GM19397 (cell line): ENCODE measurements around the gene WDR31.
"Not testable (repeated sequence)": the region's sequence is repeated elsewhere in the genome, so short reads cannot be mapped to it uniquely, and the experiment has no call there.

ENCODE experiments used
- ATAC-seq: cut with Tn5 transposase; IDR thresholded peaks from one replicate; pipeline ENCODE4 v1.9.1; 2021; ENCODE audit warnings: mild to moderate bottlenecking, moderate library complexity; ENCODE audit not compliant: unreplicated experiment

WDR31 gene

GRCh38 chr9:113368982-113369854 is 29.1 kb upstream of the WDR31 start:
- ATAC-seq = no peak

GRCh38 chr9:113368348-113368981 is 28.4 kb upstream of the WDR31 start:
- no peak for ATAC-seq

DNA sequence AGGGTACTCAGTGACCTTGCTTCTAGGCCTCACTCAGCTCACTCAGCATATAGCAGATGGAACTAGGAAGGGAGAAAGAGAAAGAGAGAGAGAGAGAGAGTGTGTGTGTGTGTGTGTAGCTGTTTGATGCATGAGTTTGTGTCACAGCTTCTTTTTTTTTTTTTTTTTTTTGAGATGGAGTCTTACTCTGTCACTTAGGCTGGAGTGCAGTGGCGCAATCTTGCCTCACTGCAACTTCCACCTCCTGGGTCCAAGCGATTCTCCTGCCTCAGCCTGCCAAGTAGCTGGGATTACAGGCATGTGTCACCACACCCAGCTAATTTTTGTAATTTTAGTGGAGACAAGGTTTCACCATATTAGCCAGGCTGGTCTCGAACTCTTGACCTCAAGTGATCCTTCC is 25.6 kb upstream of the WDR31 start:
- ATAC-seq = not testable (repeated sequence)

- no peak for ATAC-seq
Observed at GRCh38 chr9:113364951-113365350, 24.9 kb upstream of the WDR31 start.

DNA sequence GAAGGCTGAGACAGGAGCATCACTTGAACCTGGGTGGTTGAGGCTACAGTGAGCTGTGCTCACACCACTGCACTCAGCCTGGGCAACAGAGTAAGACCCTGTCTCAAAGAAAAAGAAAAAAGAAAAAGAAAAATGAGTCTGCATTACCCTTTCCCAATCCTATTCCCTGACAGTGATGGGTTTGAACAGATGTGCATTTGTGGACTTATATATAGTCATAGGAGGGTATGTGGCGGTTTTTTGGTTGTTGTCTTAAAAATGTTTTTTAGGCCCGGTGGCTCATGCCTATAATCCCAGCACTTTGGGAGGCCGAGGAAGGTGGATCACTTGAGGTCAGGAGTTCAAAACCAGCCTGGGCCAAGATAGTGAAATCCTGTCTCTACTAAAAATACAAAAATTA is 23.3 kb upstream of the WDR31 start:
- no peak for ATAC-seq

GRCh38 chr9:113361304-113362018 is 21.4 kb upstream of the WDR31 start:
- no peak for ATAC-seq

DNA sequence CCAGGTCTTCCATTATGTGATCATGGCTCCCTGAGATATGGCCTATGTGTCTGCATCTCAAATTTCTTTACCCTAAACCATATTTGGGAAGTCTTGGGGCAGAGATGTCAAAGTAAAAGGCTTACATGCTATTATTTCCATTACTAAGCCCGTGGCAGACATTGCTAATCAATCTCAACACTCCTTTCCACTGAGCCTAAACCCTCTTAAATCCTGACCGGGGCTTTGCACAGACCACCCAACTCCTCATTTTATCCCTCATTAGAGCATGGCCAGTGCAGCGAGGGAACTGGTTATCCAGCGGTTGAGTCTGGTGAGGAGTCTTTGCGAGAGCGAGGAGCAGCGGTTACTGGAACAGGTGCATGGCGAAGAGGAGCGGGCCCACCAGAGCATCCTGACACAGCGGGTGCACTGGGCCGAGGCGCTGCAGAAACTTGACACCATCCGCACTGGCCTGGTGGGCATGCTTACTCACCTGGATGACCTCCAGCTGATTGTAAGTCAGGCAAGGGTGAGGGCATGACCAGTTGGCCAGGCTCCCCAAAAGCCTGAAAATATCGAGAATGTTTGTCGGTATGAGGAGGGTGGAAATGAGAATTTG is 20.3 kb upstream of the WDR31 start:
- ATAC-seq = no peak

GRCh38 chr9:113359385-113359784 is 19.3 kb upstream of the WDR31 start:
- no peak for ATAC-seq

GRCh38 chr9:113356686-113357292 is 16.7 kb upstream of the WDR31 start:
- no peak for ATAC-seq

- ATAC-seq = no peak
Observed at GRCh38 chr9:113355040-113355596, 15.0 kb upstream of the WDR31 start.

DNA sequence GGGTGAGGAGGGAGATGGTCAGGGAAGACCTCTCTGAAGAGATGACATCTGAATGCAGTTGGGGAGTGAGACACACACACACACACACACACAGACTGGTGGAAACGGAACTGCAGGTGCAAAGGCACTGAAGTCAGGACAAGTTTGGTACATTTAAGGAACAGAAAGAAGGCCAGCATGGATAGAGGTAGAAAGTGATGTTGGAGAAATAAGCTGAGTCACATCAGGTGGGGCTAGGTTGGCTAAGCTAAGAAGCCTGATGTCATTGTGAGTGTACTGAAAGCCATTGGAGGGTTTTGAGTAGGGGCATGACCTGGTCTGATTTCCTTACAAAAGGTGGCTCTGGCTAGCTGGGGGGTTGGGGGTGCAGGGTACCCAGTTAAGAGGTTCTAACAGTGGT is 12.3 kb upstream of the WDR31 start:
- ATAC-seq = no peak

DNA sequence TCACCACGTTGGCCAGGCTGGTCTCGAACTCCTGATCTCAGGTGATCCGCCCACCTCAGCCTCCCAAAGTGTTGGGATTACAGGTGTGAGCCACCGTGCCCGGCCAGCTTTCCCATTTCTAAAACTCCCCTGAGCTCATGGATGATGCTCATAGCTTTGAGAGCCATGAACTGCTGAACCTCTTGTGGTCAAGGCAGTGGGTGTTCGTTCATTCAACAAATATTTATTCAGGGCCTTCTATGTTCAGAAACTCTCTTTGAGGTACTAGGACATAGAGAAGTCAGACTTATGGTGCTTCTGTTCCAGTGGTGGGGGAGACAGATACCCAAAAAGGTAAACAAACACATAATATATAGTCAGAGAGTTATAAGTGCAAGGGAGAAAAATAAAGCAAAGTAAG is 11.9 kb upstream of the WDR31 start:
- ATAC-seq = no peak

- ATAC-seq = no peak
Observed at GRCh38 chr9:113350937-113351336, 10.9 kb upstream of the WDR31 start.

- ATAC-seq = no peak
Observed at GRCh38 chr9:113350107-113350661, 10.1 kb upstream of the WDR31 start.

GRCh38 chr9:113349445-113350094 is 9.5 kb upstream of the WDR31 start, which contains the start of gene BSPRY:
TSS of gene BSPRY (plus strand) at chr9:113349541. CDS start at chr9:113349580, 39 bp downstream.
- ATAC-seq = peak; percentile 48

- no peak for ATAC-seq
Observed at GRCh38 chr9:113349066-113349444, 9.0 kb upstream of the WDR31 start.

DNA sequence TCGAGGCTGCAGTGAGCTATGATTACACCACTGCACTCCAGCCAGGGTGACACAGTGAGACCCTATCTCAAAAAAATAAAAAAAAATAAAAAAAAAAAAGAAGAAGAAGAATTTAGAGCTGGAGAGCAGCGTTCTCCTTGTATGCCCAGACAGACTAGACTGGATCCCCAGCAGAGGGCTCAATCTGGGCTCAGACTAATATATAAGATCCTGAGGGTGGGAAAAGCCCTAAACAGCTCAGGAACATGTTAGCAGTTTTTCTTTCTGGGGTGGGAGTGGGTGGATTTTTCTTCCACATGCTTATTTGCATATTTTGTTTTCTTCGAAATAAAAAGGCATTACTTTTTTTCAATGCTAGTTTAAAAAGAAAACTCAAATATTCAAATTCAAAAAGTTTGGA is 8.4 kb upstream of the WDR31 start:
- no peak for ATAC-seq

- ATAC-seq = no peak
Observed at GRCh38 chr9:113345671-113346070, 5.6 kb upstream of the WDR31 start.

DNA sequence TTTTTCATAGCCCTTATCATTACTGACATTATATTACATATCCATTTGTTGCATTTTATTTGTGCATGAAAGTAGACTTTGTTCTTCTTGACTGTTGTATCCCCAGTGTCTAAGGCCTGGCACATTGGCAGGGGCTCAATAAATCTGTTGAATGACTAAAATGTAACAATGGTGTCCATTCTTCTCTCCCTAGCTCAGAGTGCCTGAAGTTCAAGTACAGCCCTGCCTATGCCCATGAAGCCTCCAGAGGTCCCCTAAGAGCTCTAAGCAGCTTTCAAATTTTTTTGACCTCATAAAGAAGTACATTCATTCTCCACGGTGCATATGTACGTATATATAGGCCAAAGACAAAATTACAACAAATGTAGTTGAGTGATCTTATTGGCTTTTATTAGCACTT is 5.1 kb upstream of the WDR31 start:
- ATAC-seq = no peak

GRCh38 chr9:113343732-113344231 is 3.7 kb upstream of the WDR31 start:
- ATAC-seq = no peak
